GM21526 (cell line): ENCODE results near the gene MAOA.
"Not testable (repeated sequence)": the region's sequence is repeated elsewhere in the genome, so short reads cannot be mapped to it uniquely, and the experiment has no call there.

Source experiments
- ATAC-seq: cut with Tn5 transposase; IDR thresholded peaks from one replicate; pipeline ENCODE4 v1.9.1; 2021; ENCODE audit warnings: moderate library complexity; ENCODE audit not compliant: unreplicated experiment, low FRiP score

The MAOA gene

GRCh38 chrX:43661521-43662240 is 5.6 kb downstream of the MAOA start:
- ATAC-seq: no peak

- no peak for ATAC-seq
Observed at GRCh38 chrX:43663173-43663572, 7.1 kb downstream of the MAOA start.

GRCh38 chrX:43664258-43664657 is 8.2 kb downstream of the MAOA start:
- no peak for ATAC-seq

- no peak for ATAC-seq
Observed at GRCh38 chrX:43664708-43665107, 8.6 kb downstream of the MAOA start.

GRCh38 chrX:43666311-43666912 is 10.3 kb downstream of the MAOA start:
- ATAC-seq: no peak

GRCh38 chrX:43675965-43676628 is 20.0 kb downstream of the MAOA start:
- ATAC-seq: not testable (repeated sequence)

- ATAC-seq: no peak
Observed at GRCh38 chrX:43676971-43677572, 21.0 kb downstream of the MAOA start.

- no peak for ATAC-seq
Observed at GRCh38 chrX:43677993-43678392, 21.9 kb downstream of the MAOA start.

GRCh38 chrX:43679058-43679457 is 23.0 kb downstream of the MAOA start:
- no peak for ATAC-seq

GRCh38 chrX:43679778-43680177 is 23.7 kb downstream of the MAOA start:
- ATAC-seq: no peak

- ATAC-seq: no peak
Observed at GRCh38 chrX:43682726-43683125, 26.6 kb downstream of the MAOA start.

GRCh38 chrX:43685221-43685620 is 29.1 kb downstream of the MAOA start:
- no peak for ATAC-seq

GRCh38 chrX:43688586-43688985 is 32.5 kb downstream of the MAOA start:
- ATAC-seq: no peak

GRCh38 chrX:43693602-43694406 is 37.7 kb downstream of the MAOA start:
- no peak for ATAC-seq

GRCh38 chrX:43699475-43699874 is 43.4 kb downstream of the MAOA start:
- no peak for ATAC-seq

- ATAC-seq: no peak
Observed at GRCh38 chrX:43702079-43702524, 46.0 kb downstream of the MAOA start.

- ATAC-seq: no peak
Observed at GRCh38 chrX:43702660-43703059, 46.6 kb downstream of the MAOA start.

- ATAC-seq: no peak
Observed at GRCh38 chrX:43703211-43703791, 47.2 kb downstream of the MAOA start.

- no peak for ATAC-seq
Observed at GRCh38 chrX:43706786-43707370, 50.8 kb downstream of the MAOA start.
